NCI-H446 (cell line): ENCODE results near the gene TMA16.
"Not testable (repeated sequence)": the region's sequence is repeated elsewhere in the genome, so short reads cannot be mapped to it uniquely, and the experiment has no call there.

Source experiments
- DNase-seq, 2 experiments: peaks; one replicate each; lab custom pipeline; 2025; lab: John Stamatoyannopoulos, UW

The TMA16 gene

DNA sequence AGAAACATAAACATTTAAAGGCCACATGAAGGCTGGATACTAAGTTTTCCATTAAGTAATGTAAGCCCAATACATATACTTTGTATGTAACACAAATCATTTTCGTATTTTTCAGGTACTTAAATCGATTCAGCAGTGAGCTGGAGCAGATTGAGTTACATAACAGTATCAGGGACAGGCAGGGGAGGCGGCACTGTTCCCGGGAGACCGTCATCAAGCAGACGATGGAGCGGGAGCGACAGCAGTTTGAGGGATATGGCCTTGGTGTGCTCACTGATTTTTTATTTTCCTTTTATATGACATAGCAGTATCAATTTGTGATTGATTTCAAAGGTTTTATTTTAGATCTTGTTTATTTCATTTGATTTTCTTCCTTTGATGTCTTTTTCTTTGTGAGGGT lies 20.7 kb downstream of the TMA16 start:
- no peak for DNase-seq

GRCh38 chr4:163523791-163524365 lies 29.4 kb downstream of the TMA16 start:
- DNase-seq, result no peak

- DNase-seq, result no peak
Measured at GRCh38 chr4:163525982-163526381, 31.5 kb downstream of the TMA16 start.

DNA sequence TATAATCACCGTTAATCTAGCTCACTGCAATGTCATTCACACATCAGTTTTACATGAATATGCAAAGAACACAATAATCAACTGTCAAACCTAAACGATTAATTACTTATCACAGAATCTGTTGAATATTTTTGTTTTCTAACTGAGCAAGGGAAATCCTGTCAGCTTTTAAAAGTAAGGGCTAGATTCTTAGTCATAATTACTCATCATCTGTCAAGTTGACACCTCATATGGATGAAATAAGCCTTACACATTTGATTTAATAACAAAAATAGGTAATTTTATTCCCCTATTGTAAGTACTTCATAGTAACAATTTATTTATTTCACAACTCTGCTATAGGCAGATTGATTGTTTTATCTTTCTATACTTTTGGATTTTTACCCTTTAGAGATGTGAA lies 32.7 kb downstream of the TMA16 start:
- DNase-seq, result no peak

DNA sequence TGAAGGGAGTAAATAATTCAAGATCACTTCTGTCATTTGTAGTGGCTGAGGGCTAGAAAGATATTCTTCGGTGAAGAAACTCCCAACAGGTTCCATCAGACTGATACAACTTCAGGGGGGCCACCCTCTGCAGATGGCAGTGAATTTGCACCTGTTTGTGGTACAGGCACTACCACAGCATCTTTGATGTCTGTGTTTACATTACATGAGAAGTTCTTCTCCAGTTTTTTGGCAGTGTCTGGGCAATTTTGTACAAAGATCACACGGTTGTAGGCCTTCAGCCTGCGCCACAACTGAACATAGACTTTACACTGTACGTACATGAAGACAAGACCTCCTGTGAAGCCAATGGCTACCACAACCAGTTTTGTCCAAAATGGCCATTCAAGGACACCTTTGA lies 34.2 kb downstream of the TMA16 start:
- no peak for DNase-seq

DNA sequence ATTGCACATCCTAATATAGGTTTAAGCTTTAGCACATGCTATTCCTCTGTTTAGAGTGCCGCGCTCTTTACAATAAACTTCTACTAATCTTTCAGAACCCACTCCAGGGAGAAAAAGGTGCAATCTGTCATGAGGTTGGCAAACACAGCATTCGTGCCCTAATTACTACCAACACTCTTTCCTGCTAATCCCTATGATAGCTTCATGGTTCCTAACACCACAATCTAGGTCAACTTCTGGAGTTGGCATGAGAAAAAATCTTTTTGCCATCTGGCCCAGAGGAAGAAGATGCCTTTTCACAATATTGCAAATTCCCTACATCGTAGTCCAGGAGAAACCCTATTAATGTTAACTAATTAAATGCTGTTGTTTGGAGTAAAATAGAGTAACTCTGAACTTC lies 39.6 kb downstream of the TMA16 start:
- no peak for DNase-seq

GRCh38 chr4:163535657-163536056 lies 41.2 kb downstream of the TMA16 start:
- DNase-seq, result no peak

DNA sequence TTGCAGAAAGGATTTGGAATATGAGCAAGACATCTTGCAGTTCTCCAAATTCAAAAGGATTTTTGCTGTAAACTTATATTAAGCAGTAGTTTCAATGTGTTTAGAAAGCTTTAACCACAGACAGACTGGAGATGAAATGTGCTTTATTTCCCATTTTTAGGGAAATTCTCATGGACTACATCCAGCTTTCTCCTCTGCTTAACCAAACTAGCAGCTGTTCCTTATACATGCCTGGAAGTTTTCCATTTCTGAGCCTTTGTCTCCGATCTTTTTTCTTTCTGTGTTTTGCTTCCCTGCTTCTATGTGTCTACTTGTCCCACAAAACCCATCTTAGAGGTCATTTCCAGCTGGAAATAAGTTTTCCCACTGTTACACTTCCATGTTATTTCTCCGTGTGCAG lies 41.6 kb downstream of the TMA16 start:
- DNase-seq, result no peak

- no peak for DNase-seq
Measured at GRCh38 chr4:163537114-163537513, 42.6 kb downstream of the TMA16 start.

GRCh38 chr4:163538820-163539219 lies 44.3 kb downstream of the TMA16 start:
- not testable (repeated sequence) for DNase-seq

- DNase-seq, result no peak
Measured at GRCh38 chr4:163540448-163540847, 46.0 kb downstream of the TMA16 start.

DNA sequence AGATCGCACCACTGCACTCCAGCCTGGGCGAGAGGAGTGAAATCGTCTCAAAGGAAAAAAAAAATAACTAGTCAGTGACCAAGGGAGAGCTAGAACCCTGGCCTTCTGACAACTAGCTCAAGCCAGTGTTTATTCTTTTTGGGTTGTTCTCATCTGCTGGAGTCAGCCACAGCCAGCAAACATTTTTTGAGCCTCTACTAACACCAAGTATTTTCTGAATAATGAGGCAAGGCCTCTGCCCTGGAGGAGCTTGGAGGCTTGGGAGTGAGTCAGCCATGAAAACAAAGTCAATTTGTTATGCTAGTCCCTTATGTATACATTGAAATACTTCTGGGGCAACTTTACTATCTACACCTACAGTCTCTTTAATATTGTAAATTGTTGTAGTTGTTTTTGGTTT lies 46.5 kb downstream of the TMA16 start:
- no peak for DNase-seq

DNA sequence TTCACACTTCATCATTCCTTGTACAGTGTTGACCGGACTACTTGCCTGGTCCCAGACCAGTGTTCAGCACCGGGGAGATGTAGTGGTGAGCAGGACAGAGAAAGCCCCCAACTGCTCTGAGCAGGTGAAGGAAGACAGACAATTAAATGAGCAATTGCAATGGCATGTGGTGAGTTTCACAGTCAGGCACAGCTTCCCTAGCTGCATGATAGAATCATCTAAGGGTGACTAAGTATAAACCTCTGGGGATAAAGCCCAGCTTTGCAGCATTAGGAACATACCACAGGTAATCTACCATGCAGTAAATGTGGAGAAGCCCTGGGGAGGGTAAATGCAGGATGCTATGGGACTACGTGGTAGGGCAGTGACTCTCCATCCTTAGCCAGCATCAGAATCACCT lies 47.8 kb downstream of the TMA16 start:
- no peak for DNase-seq

GRCh38 chr4:163544407-163545038 lies 50.0 kb downstream of the TMA16 start:
- peak; percentile 40 to 76 for DNase-seq

- DNase-seq, result peak; percentile 27 to 65
Measured at GRCh38 chr4:163548481-163549243, 54.2 kb downstream of the TMA16 start.

DNA sequence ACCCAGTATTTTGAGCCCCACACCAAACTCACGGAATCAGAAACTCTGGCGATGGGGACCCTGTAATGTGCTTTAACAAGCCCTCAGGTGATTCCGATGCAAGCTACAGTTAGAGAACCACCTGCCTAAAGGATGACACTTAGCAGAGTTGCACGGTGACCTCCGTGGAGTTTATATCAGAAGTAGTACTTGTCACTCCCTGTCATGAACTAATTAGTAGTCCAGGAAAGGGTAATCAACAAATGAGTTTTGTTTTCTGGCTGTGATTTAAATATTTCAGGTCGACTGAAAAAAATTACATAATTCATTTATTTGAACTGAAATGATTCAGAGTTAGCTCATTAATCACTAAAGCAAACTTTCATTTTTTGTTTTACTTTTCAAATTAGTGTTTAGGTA lies 56.4 kb downstream of the TMA16 start:
- DNase-seq, result no peak

DNA sequence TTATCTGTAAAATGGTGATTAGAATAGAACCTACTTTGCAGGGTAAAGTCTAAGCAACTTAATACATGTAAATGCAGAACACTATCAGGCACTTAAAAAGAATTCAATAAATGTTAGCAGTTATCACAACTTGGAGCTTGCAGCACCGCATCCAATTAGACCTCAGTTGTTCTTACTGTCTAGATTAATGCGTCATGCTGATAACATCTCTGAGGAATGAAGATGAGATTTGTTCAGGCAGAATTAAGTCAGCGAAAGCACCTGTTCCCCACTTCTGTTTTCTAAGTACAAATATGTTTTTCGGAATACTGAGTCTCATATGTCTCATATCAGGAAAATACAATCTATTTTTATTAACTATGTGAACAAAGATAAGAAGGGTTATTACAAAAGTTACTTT lies 58.7 kb downstream of the TMA16 start:
- DNase-seq, result no peak

DNA sequence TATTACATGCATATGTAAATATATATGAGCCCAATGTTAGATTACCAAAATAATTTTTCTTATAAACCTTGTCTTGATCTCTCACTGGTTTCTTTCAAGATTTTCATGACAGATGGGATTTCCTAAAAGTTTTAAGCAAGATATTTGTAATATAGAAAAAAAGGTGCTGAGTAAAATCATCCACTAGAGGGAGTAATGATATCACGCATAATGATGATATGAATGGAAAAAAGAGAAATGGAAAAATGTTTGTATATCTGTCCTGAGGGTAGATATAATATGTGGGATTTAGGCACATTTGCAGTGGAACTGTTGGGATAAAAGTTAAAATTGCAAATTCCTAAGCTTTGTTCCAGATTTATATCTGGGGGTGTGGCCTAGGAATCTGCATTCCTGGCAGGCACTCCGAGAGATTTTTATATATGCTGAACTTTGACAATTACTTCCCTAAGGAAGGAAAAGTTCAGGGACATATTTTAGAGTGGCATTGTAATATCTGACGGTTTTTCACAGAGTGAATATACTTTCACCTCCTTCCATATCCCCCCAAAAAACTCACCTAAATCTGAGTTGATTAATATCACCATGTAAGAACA lies 60.5 kb downstream of the TMA16 start:
- peak in 1 of 2 experiments; percentile 16 for DNase-seq

DNA sequence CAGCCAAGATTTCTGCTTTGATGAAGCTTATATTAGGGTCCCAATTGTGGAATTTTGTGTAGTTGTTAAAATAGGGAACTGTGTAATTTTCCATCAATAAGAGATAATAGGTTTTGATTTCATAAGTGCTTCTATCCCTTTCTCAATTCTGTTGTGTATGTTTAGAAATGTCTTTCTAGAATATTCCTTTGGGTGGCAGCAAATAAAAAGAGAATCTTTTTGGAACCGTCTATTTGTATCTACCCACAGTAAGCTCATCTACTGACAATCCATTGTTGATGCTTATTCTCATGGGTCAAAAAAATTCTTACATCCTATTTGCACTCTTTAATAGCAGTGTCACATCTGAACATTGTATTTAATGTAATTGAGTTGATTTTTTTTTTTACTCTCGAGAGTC lies 61.7 kb downstream of the TMA16 start:
- no peak for DNase-seq

GRCh38 chr4:163556650-163557391 lies 62.3 kb downstream of the TMA16 start:
- DNase-seq, result no peak

GRCh38 chr4:163558539-163559044 lies 64.1 kb downstream of the TMA16 start:
- no peak for DNase-seq

- no peak for DNase-seq
Measured at GRCh38 chr4:163562496-163562895, 68.0 kb downstream of the TMA16 start.
